K562 (cell line): ENCODE results near the gene CALU. TPM values are rescaled to one million over a fixed set of nuclear protein-coding genes. Genes with fewer than 3 reads are reported as not detected.

Experiments used
- BACH1 ChIP-seq: fragments of 200-800 bp; sonication (Bioruptor generic); IDR thresholded peaks from 2 replicates; pipeline ENCODE4 v1.6.1; 2016; ENCODE audit warnings: missing genetic modification characterization, missing compliant biosample characterization
- CBFA2T2 ChIP-seq: fragments of 450-650 bp; conservative IDR thresholded peaks from 2 replicates; pipeline ENCODE4 v1.6.1; 2017; ENCODE audit warnings: mild to moderate bottlenecking
- CEBPB ChIP-seq: fragments of 450-650 bp; IDR thresholded peaks from 2 replicates; pipeline ENCODE4 v1.6.1; 2016; ENCODE audit warnings: missing genetic modification characterization, missing compliant biosample characterization
- JUND ChIP-seq, 2 experiments: IDR thresholded peaks; 2 replicates in 1 of 2; 3 replicates in 1 of 2; pipeline ENCODE4 v1.6.1; 2011; ENCODE audit warnings: borderline replicate concordance in 2 of 2, low read depth in 2 of 2, low read length in 2 of 2, improper control_type of control experiment in 1 of 2, missing biosample characterization in 1 of 2, missing genetic modification characterization in 1 of 2, missing genetic modification reagents in 1 of 2
- MTA2 ChIP-seq: fragments of 450-650 bp; IDR thresholded peaks from 2 replicates; pipeline ENCODE4 v1.6.1; 2016; ENCODE audit warnings: low read depth
- MYNN ChIP-seq, 2 experiments: sonication (generic); formaldehyde crosslinking in 1 of 2; IDR thresholded peaks; 2 replicates each; pipeline versions ENCODE4 v1.5.0 to v1.6.1; 2016 to 2020; ENCODE audit warnings: antibody characterized with exemption in 1 of 2, missing genetic modification reagents in 1 of 2
- NCOA2 ChIP-seq, 2 experiments: fragments of 450-650 bp; IDR thresholded peaks; 2 replicates each; pipeline ENCODE4 v1.6.1; 2018; ENCODE audit warnings: mild to moderate bottlenecking in 2 of 2, moderate library complexity in 1 of 2; ENCODE audit not compliant: partially characterized antibody in 2 of 2
- NCOA6 ChIP-seq: fragments of 450-650 bp; IDR thresholded peaks from 2 replicates; pipeline ENCODE4 v1.6.1; 2017; ENCODE audit warnings: mild to moderate bottlenecking
- NONO ChIP-seq, 2 experiments: fragments of 200-400 bp in 1 of 2; fragments of 450-650 bp in 1 of 2; formaldehyde crosslinking in 1 of 2; IDR thresholded peaks; 2 replicates each; pipeline ENCODE4 v1.6.1; 2017; ENCODE audit warnings: low read depth in 2 of 2, mild to moderate bottlenecking in 2 of 2, moderate library complexity in 2 of 2, low read length in 1 of 2
- PYGO2 ChIP-seq: fragments of 450-650 bp; IDR thresholded peaks from 2 replicates; pipeline ENCODE4 v1.6.1; 2016; ENCODE audit warnings: mild to moderate bottlenecking, missing genetic modification characterization, moderate library complexity, missing compliant biosample characterization
- TARDBP ChIP-seq: fragments of 450-650 bp; IDR thresholded peaks from 2 replicates; pipeline ENCODE4 v1.6.1; 2016
- THRAP3 ChIP-seq: fragments of 450-650 bp; IDR thresholded peaks from 2 replicates; pipeline ENCODE4 v1.6.1; 2016; ENCODE audit warnings: mild to moderate bottlenecking, inconsistent platforms, borderline replicate concordance
- ZFPM2 ChIP-seq: fragments of 250-450 bp; sonication (Bioruptor Pico); IDR thresholded peaks from 2 replicates; pipeline ENCODE4 v1.5.1; 2022; ENCODE audit warnings: mild to moderate bottlenecking
- polyA plus RNA-seq, 8 experiments: library from polyadenylated mRNA; depleted of rRNA in 4 of 8; stranded (reverse) in 5 of 8; unstranded in 3 of 8; fragments of >200 nt; fragmentation: Nextera tagmentation in 2 of 8; fragmentation: Illumina TruSeq in 1 of 8; extraction: Ambion mirVana in 2 of 8; extraction: Trizol in 1 of 8; gene quantifications; 2 replicates each; pipeline versions ENCODE4 v1.2.1 to v1.2.3, GENCODE V29; 2011 to 2014; ENCODE audit warnings: inconsistent platforms in 1 of 8, missing spikeins in 1 of 8
- total RNA-seq, 7 experiments: library from RNA; depleted of rRNA in 6 of 7; stranded (reverse); fragments of >200 nt in 6 of 7; fragmentation: Illumina TruSeq in 2 of 7; extraction: Trizol in 2 of 7; gene quantifications; 2 replicates each; pipeline versions ENCODE4 v1.2.1 to v1.2.3, GENCODE V29; 2011 to 2021; ENCODE audit warnings: low replicate concordance in 1 of 7
- TF ChIP-seq, protein P1 (sequence below), 3 experiments: fragments of 200-800 bp in 1 of 3; sonication (Bioruptor generic) in 1 of 3; sonication (generic) in 1 of 3; formaldehyde crosslinking in 1 of 3; IDR thresholded peaks; 2 replicates each; pipeline versions ENCODE4 v1.6.1 to v1.8.0; 2016 to 2022; ENCODE audit warnings: mild to moderate bottlenecking in 2 of 3, missing compliant biosample characterization in 2 of 3, missing genetic modification characterization in 2 of 3, missing genetic modification reagents in 1 of 3
- TF ChIP-seq, protein P2 (sequence below): fragments of 200-800 bp; sonication (Bioruptor generic); IDR thresholded peaks from 2 replicates; pipeline ENCODE4 v1.6.1; 2017; ENCODE audit warnings: missing genetic modification characterization, missing compliant biosample characterization
- TF ChIP-seq, protein P3 (sequence below), 2 experiments: fragments of 450-650 bp; formaldehyde crosslinking in 1 of 2; IDR thresholded peaks; 2 replicates each; pipeline versions ENCODE4 v1.4.0 to v1.6.1; 2014 to 2020; ENCODE audit warnings: mild to moderate bottlenecking in 2 of 2, borderline replicate concordance in 1 of 2, low read depth in 1 of 2

Gene CALU
- total and polyA plus RNA-seq, 9 of the 15 experiments (the other 6 are each of a cell fraction or from before 2014, with no cell fraction given) = 166 to 286 (median 215) TPM

GRCh38 chr7:128697302-128697905 lies 41.8 kb upstream of the CALU start (continued):
- TF ChIP-seq, protein P1, sequence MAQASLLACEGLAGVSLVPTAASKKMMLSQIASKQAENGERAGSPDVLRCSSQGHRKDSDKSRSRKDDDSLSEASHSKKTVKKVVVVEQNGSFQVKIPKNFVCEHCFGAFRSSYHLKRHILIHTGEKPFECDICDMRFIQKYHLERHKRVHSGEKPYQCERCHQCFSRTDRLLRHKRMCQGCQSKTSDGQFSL (CRISPR knock-in tag; IDR thresholded peaks at IDR 0.05) = peak; percentile 28; the same call in 1 of the 2 replicates
- TF ChIP-seq, protein P1 (tag; IDR thresholded peaks at IDR 0.05) = no peak
- TF ChIP-seq NCOA6 (no peak), THRAP3 (no peak), PYGO2 (tag) (no peak), JUND (IDR thresholded peaks at IDR 0.05; ENCODE audit: borderline replicate concordance, low read depth, low read length) (peak; percentile 53; the same call in 1 of the 2 replicates), JUND (tag; IDR thresholded peaks at IDR 0.05; ENCODE audit: borderline replicate concordance, low read depth, low read length) (peak; percentile 69; the same call in 2 of the 3 replicates), ZFPM2 (CRISPR knock-in tag) (no peak), NONO (IDR thresholded peaks at IDR 0.05; ENCODE audit: low read depth in 2 of 2, low read length in 1 of 2) (no peak), MTA2 (peak; percentile 33), NCOA2 (IDR thresholded peaks at IDR 0.05; ENCODE audit: partially characterized antibody in 2 of 2) (no peak), TARDBP (peak; percentile 77; the same call in 1 of the 2 replicates), CBFA2T2 (no peak), BACH1 (tag) (no peak), MYNN (IDR thresholded peaks at IDR 0.05) (peak; percentile 61; the same call in 1 of the 2 replicates), MYNN (CRISPR knock-in tag; IDR thresholded peaks at IDR 0.05) (no peak), CEBPB (tag) (no peak)
- TF ChIP-seq, protein P2, sequence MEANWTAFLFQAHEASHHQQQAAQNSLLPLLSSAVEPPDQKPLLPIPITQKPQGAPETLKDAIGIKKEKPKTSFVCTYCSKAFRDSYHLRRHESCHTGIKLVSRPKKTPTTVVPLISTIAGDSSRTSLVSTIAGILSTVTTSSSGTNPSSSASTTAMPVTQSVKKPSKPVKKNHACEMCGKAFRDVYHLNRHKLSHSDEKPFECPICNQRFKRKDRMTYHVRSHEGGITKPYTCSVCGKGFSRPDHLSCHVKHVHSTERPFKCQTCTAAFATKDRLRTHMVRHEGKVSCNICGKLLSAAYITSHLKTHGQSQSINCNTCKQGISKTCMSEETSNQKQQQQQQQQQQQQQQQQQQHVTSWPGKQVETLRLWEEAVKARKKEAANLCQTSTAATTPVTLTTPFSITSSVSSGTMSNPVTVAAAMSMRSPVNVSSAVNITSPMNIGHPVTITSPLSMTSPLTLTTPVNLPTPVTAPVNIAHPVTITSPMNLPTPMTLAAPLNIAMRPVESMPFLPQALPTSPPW = peak; percentile 53; the same call in 1 of the 2 replicates
- TF ChIP-seq, protein P3, sequence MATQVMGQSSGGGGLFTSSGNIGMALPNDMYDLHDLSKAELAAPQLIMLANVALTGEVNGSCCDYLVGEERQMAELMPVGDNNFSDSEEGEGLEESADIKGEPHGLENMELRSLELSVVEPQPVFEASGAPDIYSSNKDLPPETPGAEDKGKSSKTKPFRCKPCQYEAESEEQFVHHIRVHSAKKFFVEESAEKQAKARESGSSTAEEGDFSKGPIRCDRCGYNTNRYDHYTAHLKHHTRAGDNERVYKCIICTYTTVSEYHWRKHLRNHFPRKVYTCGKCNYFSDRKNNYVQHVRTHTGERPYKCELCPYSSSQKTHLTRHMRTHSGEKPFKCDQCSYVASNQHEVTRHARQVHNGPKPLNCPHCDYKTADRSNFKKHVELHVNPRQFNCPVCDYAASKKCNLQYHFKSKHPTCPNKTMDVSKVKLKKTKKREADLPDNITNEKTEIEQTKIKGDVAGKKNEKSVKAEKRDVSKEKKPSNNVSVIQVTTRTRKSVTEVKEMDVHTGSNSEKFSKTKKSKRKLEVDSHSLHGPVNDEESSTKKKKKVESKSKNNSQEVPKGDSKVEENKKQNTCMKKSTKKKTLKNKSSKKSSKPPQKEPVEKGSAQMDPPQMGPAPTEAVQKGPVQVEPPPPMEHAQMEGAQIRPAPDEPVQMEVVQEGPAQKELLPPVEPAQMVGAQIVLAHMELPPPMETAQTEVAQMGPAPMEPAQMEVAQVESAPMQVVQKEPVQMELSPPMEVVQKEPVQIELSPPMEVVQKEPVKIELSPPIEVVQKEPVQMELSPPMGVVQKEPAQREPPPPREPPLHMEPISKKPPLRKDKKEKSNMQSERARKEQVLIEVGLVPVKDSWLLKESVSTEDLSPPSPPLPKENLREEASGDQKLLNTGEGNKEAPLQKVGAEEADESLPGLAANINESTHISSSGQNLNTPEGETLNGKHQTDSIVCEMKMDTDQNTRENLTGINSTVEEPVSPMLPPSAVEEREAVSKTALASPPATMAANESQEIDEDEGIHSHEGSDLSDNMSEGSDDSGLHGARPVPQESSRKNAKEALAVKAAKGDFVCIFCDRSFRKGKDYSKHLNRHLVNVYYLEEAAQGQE (IDR thresholded peaks at IDR 0.05; ENCODE audit: borderline replicate concordance) = no peak; the same call in 1 of the 2 replicates
- TF ChIP-seq, protein P3 (CRISPR knock-in tag; IDR thresholded peaks at IDR 0.05; ENCODE audit: low read depth) = 0 out of 2 replicates have a peak, but pooled peaks have one; percentile 49
